Endothelial cell of umbilical vein (primary cell): ENCODE data around the gene ABCB9. TPM values are rescaled to one million over a fixed set of nuclear protein-coding genes. Genes with fewer than 3 reads are reported as not detected.
A peak's percentile ranks its signal among the peaks of the same experiment; 100 is the strongest.

Experiments
- BruUV-seq: library from RNA; stranded (reverse); fragments of 400-500 nt; replicated peaks from 2 replicates; lab custom pipeline; 2021; lab: Mats Ljungman, UMichigan
- CTCF ChIA-PET: fragments of 300-600, 350-600 bp; sonication (Branson Sonifier 250); formaldehyde crosslinking; loops from one replicate; lab custom pipeline; 2021; ENCODE audit warnings: antibody characterized with exemption, inconsistent platforms; lab: Charles Lee
- POLR2A ChIA-PET: fragments of 300-600, 350-600 bp; sonication (Branson Sonifier 250); formaldehyde crosslinking; loops from one replicate; lab custom pipeline; 2021; ENCODE audit warnings: antibody characterized with exemption, inconsistent platforms; lab: Charles Lee
- DNase-seq: peaks from one replicate; pipeline ENCODE4 v3.0.0-alpha.2; 2011; ENCODE audit warnings: low read depth, low spot score
- FAIRE-seq: peaks from 2 replicates; lab custom pipeline; 2011; peaks lifted over from hg19 to GRCh38; lab: Jason Lieb, UNC
- H2AFZ ChIP-seq: 2 replicates; pipeline ENCODE4 v1.6.0; 2012; ENCODE audit warnings: low read depth, low read length, control low read depth, inconsistent platforms
- H3K27ac ChIP-seq: 2 replicates; pipeline ENCODE4 v1.5.1; 2011; ENCODE audit warnings: low read depth, mild to moderate bottlenecking, control low read depth, low read length, moderate library complexity; ENCODE audit not compliant: insufficient read depth
- H3K27me3 ChIP-seq, 2 experiments: 2 replicates each; pipeline versions ENCODE4 v1.6.0 to v1.6.1; 2011; ENCODE audit warnings: low read length in 2 of 2, mixed read lengths in 1 of 2; ENCODE audit not compliant: control insufficient read depth in 2 of 2, insufficient read depth in 2 of 2
- H3K36me3 ChIP-seq, 2 experiments: 2 replicates in 1 of 2; 3 replicates in 1 of 2; pipeline ENCODE4 v1.5.1; 2011; ENCODE audit warnings: low read length in 2 of 2, mild to moderate bottlenecking in 1 of 2, moderate library complexity in 1 of 2; ENCODE audit not compliant: control insufficient read depth in 2 of 2, insufficient read depth in 2 of 2; ENCODE audit errors: extremely low read depth in 1 of 2
- H3K4me1 ChIP-seq: 3 replicates; pipeline ENCODE4 v1.5.1; 2011; ENCODE audit warnings: mild to moderate bottlenecking, low read length; ENCODE audit not compliant: control insufficient read depth, insufficient read depth; ENCODE audit errors: extremely low read depth
- H3K4me2 ChIP-seq: 2 replicates; pipeline ENCODE4 v1.6.1; 2011; ENCODE audit warnings: low read length, control low read depth, mixed read lengths; ENCODE audit not compliant: insufficient read depth
- H3K4me3 ChIP-seq, 3 experiments: fragments of 200-600 bp in 1 of 3; sonication (generic), shearing (Covaris generic) in 1 of 3; replicated peaks in 1 of 3; 2 replicates each; pipeline ENCODE4 v1.5.1; 2011 to 2016; ENCODE audit warnings: control low read depth in 3 of 3, low read length in 3 of 3, mild to moderate bottlenecking in 2 of 3, inconsistent platforms in 1 of 3, low read depth in 1 of 3, moderate library complexity in 1 of 3; ENCODE audit not compliant: insufficient read depth in 1 of 3
- H3K79me2 ChIP-seq: 2 replicates; pipeline ENCODE4 v1.6.0; 2012; ENCODE audit warnings: low read length, inconsistent platforms; ENCODE audit not compliant: control insufficient read depth, insufficient read depth
- H3K9ac ChIP-seq: replicated peaks from 2 replicates; pipeline ENCODE3; 2011; ENCODE audit warnings: low read length, control low read depth; ENCODE audit not compliant: insufficient read depth; ENCODE audit errors: extremely low read depth
- H3K9me1 ChIP-seq: replicated peaks from 3 replicates; pipeline ENCODE4 v1.6.0; 2011; ENCODE audit warnings: mild to moderate bottlenecking, low read length; ENCODE audit not compliant: control insufficient read depth, insufficient read depth; ENCODE audit errors: extremely low read depth
- H3K9me3 ChIP-seq: replicated peaks from 2 replicates; pipeline ENCODE4 v1.5.1; 2012; ENCODE audit warnings: low read length, inconsistent platforms; ENCODE audit not compliant: control insufficient read depth, insufficient read depth
- H4K20me1 ChIP-seq: replicated peaks from 2 replicates; pipeline ENCODE3; 2011; ENCODE audit warnings: mild to moderate bottlenecking, low read length; ENCODE audit not compliant: control insufficient read depth, insufficient read depth; ENCODE audit errors: extremely low read depth
- EZH2 ChIP-seq: IDR thresholded peaks from 2 replicates; pipeline ENCODE4 v1.6.1; 2012; ENCODE audit warnings: borderline replicate concordance, low read depth, mild to moderate bottlenecking, moderate library complexity, low read length, inconsistent platforms; ENCODE audit not compliant: severe bottlenecking
- FOS ChIP-seq: IDR thresholded peaks from 2 replicates; pipeline ENCODE4 v1.6.1; 2011; ENCODE audit warnings: mild to moderate bottlenecking, low read length, moderate library complexity, borderline replicate concordance; ENCODE audit not compliant: insufficient read depth
- GATA2 ChIP-seq: IDR thresholded peaks from 2 replicates; pipeline ENCODE4 v1.7.0; 2011; ENCODE audit warnings: low read depth, mild to moderate bottlenecking, moderate library complexity, mixed read lengths, low read length; ENCODE audit not compliant: insufficient read length, insufficient read depth
- JUN ChIP-seq: IDR thresholded peaks from 2 replicates; pipeline ENCODE4 v1.6.1; 2011; ENCODE audit warnings: borderline replicate concordance, low read depth; ENCODE audit not compliant: insufficient read length, insufficient read depth
- MYC ChIP-seq: IDR thresholded peaks from one replicate; pipeline ENCODE4 v1.6.1; 2011; ENCODE audit warnings: mild to moderate bottlenecking, low read depth, low read length
- POLR2AphosphoS5 ChIP-seq: IDR thresholded peaks from 2 replicates; pipeline ENCODE4 v1.6.1; 2012; ENCODE audit warnings: low read depth, mild to moderate bottlenecking, control low read depth, low read length, moderate library complexity; ENCODE audit not compliant: insufficient read depth
- dilution Hi-C: fragments of 300-500 bp; cut with MboI; formaldehyde crosslinking; loops from one replicate; pipeline ENCODE4 v1.15.0; 2019; ENCODE audit warnings: low sequenced_read_pairs; ENCODE audit not compliant: extremely low pct_ligation_motif_present
- intact Hi-C: fragments of 100-400 bp; cut with micrococcal nuclease; formaldehyde crosslinking; loops from one replicate; pipeline ENCODE4 v1.10.0; 2022
- polyA plus RNA-seq, 4 experiments: library from polyadenylated mRNA; depleted of rRNA in 3 of 4; stranded (reverse) in 3 of 4; unstranded in 1 of 4; fragments of >200 nt; gene quantifications; 2 replicates each; pipeline versions ENCODE4 v1.2.1 to v1.2.3, GENCODE V29; 2011 to 2012; ENCODE audit warnings: missing spikeins in 1 of 4
- total RNA-seq: library from RNA; stranded (reverse); gene quantifications from 2 replicates; pipeline ENCODE4 v1.2.3, GENCODE V29; 2021

The ABCB9 gene
- total and polyA plus RNA-seq, 2 donors (not counting 3 experiments of a cell fraction or from before 2014, with no cell fraction given): 11.7 to 16.9 TPM

- no TSS peak for BruUV-seq
Measured at GRCh38 chr12:122979001-122979907, 13.0 kb upstream of the ABCB9 start.

GRCh38 chr12:122978507-122978955, 12.3 kb upstream of the ABCB9 start:
- Histone ChIP-seq H3K4me1 (peaks cover 32% of the 10 kb centered on the region), H3K27ac (no peak overlapping the region), H4K20me1 (no peaks in the 10 kb centered on the region), H3K27me3 (no peaks in the 10 kb centered on the region), H3K9me3 (no peaks in the 10 kb centered on the region), H3K9ac (no peak overlapping the region), H2AFZ (no peak overlapping the region), H3K4me2 (no peak overlapping the region), H3K9me1 (no peaks in the 10 kb centered on the region), H3K79me2 (peaks cover 25% of the 10 kb centered on the region), H3K4me3 (no peak overlapping the region), H3K36me3 (peaks cover 0 to 9% of the 10 kb centered on the region in 2 experiments)
- no TSS peak for BruUV-seq
- FAIRE-seq: no peak
- intact Hi-C loops: no loop called here
- ChIA-PET CTCF (interaction anchor here (0.8 kb wide), 1 partner anchor 185 kb away, joined by 3 read pairs; no protein-coding TSS in a partner anchor), POLR2A (interaction anchor here (1.3 kb wide), 1 partner anchor 255 kb away, joined by 3 read pairs; the partner anchor contains the start of gene MTRFR)
- DNase-seq: no peak
- dilution Hi-C loops: no loop called here
- no peak for TF ChIP-seq MYC
- no peak for TF ChIP-seq GATA2
- TF ChIP-seq FOS: no peak
- TF ChIP-seq POLR2AphosphoS5: no peak
- TF ChIP-seq JUN: no peak
- TF ChIP-seq EZH2: no peak

More at GRCh38 chr12:122979001-122979907, 13.0 kb upstream of the ABCB9 start:
- dilution Hi-C loops (no loop called here), intact Hi-C loops (no loop called here)
- no peaks in the 10 kb centered on the region for H3K9me3 ChIP-seq
- FAIRE-seq (no peak), DNase-seq (no peak)
- peaks cover 35% of the 10 kb centered on the region for H3K4me1 ChIP-seq
- POLR2A ChIA-PET: interaction anchor here (1.3 kb wide), 1 partner anchor 254 kb away, joined by 3 read pairs; the partner anchor contains the start of gene MTRFR
- peak overlapping the region in 2 of 3 experiments; percentile 60 to 83 for H3K4me3 ChIP-seq
- H4K20me1 ChIP-seq: no peaks in the 10 kb centered on the region
- no peak for TF ChIP-seq EZH2
- TF ChIP-seq GATA2: no peak
- no peak for TF ChIP-seq JUN
- no peak for TF ChIP-seq FOS
- TF ChIP-seq MYC: no peak
- peak overlapping the region; percentile 67 for H2AFZ ChIP-seq
- peak overlapping the region; percentile 90 for H3K9ac ChIP-seq
- peaks cover 0 to 9% of the 10 kb centered on the region in 2 experiments for H3K36me3 ChIP-seq
- no peaks in the 10 kb centered on the region for H3K9me1 ChIP-seq
- peak overlapping the region; percentile 78 for H3K27ac ChIP-seq
- peak overlapping the region; percentile 88 for H3K4me2 ChIP-seq
- CTCF ChIA-PET: interaction anchor here (0.8 to 2.0 kb wide), 6 partner anchors 11 to 259 kb away, joined by 3 to 5 read pairs (median 4); no protein-coding TSS in a partner anchor
- H3K79me2 ChIP-seq: peaks cover 25% of the 10 kb centered on the region
- H3K27me3 ChIP-seq: no peaks in the 10 kb centered on the region
